A673 (cell line): ENCODE measurements around the gene RIT2.

Source experiments
- EZH2 ChIP-seq: fragments of 200-600 bp; sonication (generic); IDR thresholded peaks from 2 replicates; pipeline ENCODE4 v1.6.1; 2017; ENCODE audit warnings: borderline replicate concordance, low read depth, mild to moderate bottlenecking, mixed read lengths, antibody characterized with exemption, low read length; ENCODE audit not compliant: poor library complexity, severe bottlenecking
- TF ChIP-seq, protein P1 (sequence below): fragments of 300-800, 200-600 bp; sonication (generic); conservative IDR thresholded peaks from 2 replicates; pipeline ENCODE4 v1.5.1; 2017; ENCODE audit warnings: low read depth, mild to moderate bottlenecking, antibody characterized with exemption, low read length, moderate library complexity, mixed read lengths

DNA sequence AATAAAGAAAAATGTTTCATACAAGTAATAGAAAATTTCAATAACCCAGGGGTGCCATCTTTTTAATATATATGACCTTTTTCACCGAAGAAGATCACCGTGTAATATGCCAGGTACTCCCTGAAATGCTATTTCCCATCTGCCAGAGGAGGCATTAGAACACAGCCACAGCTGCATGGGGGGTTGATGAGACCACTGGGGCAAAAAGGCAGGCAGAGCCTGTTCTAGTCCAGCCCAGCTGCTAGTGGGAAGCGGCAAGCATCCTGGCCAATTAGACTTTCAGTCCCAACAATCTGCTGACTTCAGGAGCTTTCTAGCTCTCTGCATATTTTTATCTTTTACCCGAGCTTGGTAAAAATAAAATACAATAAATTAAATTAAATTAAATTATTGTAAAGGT lies 362.6 kb downstream of the RIT2 start:
- TF ChIP-seq, protein P1, sequence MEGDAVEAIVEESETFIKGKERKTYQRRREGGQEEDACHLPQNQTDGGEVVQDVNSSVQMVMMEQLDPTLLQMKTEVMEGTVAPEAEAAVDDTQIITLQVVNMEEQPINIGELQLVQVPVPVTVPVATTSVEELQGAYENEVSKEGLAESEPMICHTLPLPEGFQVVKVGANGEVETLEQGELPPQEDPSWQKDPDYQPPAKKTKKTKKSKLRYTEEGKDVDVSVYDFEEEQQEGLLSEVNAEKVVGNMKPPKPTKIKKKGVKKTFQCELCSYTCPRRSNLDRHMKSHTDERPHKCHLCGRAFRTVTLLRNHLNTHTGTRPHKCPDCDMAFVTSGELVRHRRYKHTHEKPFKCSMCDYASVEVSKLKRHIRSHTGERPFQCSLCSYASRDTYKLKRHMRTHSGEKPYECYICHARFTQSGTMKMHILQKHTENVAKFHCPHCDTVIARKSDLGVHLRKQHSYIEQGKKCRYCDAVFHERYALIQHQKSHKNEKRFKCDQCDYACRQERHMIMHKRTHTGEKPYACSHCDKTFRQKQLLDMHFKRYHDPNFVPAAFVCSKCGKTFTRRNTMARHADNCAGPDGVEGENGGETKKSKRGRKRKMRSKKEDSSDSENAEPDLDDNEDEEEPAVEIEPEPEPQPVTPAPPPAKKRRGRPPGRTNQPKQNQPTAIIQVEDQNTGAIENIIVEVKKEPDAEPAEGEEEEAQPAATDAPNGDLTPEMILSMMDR: no peak
- TF ChIP-seq EZH2: no peak
